Measurements from ENCODE around the gene SLC35D1. TPM values are rescaled to one million over a fixed set of nuclear protein-coding genes. Genes with fewer than 3 reads are reported as not detected.

SLC35D1 gene
- total and polyA plus RNA-seq, 2 donors (not counting 1 experiment from before 2014, with no cell fraction given) = 19.3 to 20.3 TPM

DNA sequence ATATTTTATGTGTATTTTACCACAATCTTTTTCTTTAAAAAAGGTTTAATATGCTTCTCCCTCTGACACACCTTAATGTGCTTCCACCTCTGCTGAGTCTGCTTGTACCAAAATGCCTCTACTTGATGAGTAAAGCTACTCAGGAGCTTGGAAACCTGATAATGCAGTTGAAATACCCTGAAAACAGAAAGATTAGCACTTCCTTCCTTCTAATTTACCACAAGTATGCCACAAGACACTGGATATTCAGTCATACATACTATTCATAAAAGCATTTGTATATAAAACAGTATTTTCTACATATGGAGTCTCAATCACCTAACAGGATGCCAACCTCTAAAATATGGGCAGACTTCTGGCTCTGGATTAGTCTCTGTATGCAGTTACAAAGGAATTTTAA is 55.0 kb downstream of the SLC35D1 start:
- H3K36me3 ChIP-seq (ENCODE audit: control insufficient read depth, insufficient read depth, low read length) = no peaks in the 10 kb centered on the region
- H3K4me1 ChIP-seq (ENCODE audit: control insufficient read depth, extremely low read depth, insufficient read depth, low read length) = no peaks in the 10 kb centered on the region
- H3K79me2 ChIP-seq (ENCODE audit: control insufficient read depth, insufficient read depth, low read length) = no peaks in the 10 kb centered on the region
- no peaks in the 10 kb centered on the region for H3K9me3 ChIP-seq (ENCODE audit: control insufficient read depth, insufficient read depth, low read depth, low read length)
- H2AFZ ChIP-seq (ENCODE audit: low read length) = no peak overlapping the region
- no peak overlapping the region for H3K27ac ChIP-seq (ENCODE audit: insufficient read depth, low read length)
- no peaks in the 10 kb centered on the region for H4K20me1 ChIP-seq (ENCODE audit: control insufficient read depth, extremely low read depth, insufficient read depth, low read length)
- TF ChIP-seq EZH2 (IDR thresholded peaks at IDR 0.05; ENCODE audit: low read length, missing control alignments) = no peak
- TF ChIP-seq, protein P1, sequence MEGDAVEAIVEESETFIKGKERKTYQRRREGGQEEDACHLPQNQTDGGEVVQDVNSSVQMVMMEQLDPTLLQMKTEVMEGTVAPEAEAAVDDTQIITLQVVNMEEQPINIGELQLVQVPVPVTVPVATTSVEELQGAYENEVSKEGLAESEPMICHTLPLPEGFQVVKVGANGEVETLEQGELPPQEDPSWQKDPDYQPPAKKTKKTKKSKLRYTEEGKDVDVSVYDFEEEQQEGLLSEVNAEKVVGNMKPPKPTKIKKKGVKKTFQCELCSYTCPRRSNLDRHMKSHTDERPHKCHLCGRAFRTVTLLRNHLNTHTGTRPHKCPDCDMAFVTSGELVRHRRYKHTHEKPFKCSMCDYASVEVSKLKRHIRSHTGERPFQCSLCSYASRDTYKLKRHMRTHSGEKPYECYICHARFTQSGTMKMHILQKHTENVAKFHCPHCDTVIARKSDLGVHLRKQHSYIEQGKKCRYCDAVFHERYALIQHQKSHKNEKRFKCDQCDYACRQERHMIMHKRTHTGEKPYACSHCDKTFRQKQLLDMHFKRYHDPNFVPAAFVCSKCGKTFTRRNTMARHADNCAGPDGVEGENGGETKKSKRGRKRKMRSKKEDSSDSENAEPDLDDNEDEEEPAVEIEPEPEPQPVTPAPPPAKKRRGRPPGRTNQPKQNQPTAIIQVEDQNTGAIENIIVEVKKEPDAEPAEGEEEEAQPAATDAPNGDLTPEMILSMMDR (conservative IDR thresholded peaks at IDR 0.05 in 1 of 2, IDR thresholded peaks at IDR 0.05 in 1 of 2; ENCODE audit: low read depth in 1 of 2, low read length in 2 of 2) = no peak
- no peak overlapping the region for H3K9ac ChIP-seq (ENCODE audit: insufficient read depth, low read length)
- H3K27me3 ChIP-seq (ENCODE audit: control insufficient read depth, insufficient read depth, low read length) = no peaks in the 10 kb centered on the region
- no peak overlapping the region for H3K4me3 ChIP-seq (replicated peaks in 1 of 4; ENCODE audit: control extremely low read depth in 1 of 4, insufficient read depth in 1 of 4, low read depth in 3 of 4, low read length in 4 of 4)
- DNase-seq (ENCODE audit: low read depth in 2 of 2) = peak in 1 of 2 donors; percentile 51
- no peak overlapping the region for H3K4me2 ChIP-seq (ENCODE audit: extremely low read depth, insufficient read depth, low read length)

DNA sequence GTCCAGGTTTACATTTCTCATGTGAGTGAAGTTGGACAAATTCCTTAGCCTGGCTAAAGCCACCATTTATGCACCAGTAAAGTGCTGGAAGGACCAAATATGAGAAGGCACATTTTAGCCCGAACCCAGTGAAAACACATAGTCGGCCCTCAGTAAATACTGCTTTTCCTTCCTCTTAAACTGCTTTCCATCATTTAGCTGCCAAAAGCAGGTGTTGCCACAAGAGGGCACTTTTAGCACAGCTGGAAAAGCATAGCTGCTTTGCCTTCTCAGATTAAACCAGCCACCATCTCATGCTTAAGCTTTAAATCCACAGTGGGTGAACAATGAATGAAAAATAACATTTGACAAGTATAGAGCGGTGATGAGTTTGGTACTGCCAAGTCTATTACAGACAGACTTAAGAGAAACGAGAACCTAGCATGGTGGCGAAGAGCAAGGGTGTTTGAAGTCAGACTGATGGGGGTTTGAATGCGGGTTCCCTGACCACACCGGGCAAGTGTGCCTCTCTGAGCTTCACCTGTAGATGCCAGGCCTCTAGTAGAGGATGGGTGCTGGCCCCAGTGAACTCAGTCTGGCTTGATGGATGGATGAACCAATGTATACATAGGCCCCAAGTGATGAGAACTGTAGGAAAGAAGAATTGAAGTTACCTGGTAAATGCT is 57.8 kb downstream of the SLC35D1 start:
- Histone ChIP-seq H3K9me3 (ENCODE audit: control insufficient read depth, insufficient read depth, low read depth, low read length) (no peaks in the 10 kb centered on the region), H3K79me2 (ENCODE audit: control insufficient read depth, insufficient read depth, low read length) (no peaks in the 10 kb centered on the region), H3K9ac (ENCODE audit: insufficient read depth, low read length) (no peak overlapping the region), H4K20me1 (ENCODE audit: control insufficient read depth, extremely low read depth, insufficient read depth, low read length) (no peaks in the 10 kb centered on the region), H3K4me3 (replicated peaks in 1 of 4; ENCODE audit: control extremely low read depth in 1 of 4, insufficient read depth in 1 of 4, low read depth in 3 of 4, low read length in 4 of 4) (no peak overlapping the region), H3K27me3 (ENCODE audit: control insufficient read depth, insufficient read depth, low read length) (no peaks in the 10 kb centered on the region), H3K4me1 (ENCODE audit: control insufficient read depth, extremely low read depth, insufficient read depth, low read length) (no peaks in the 10 kb centered on the region), H3K27ac (ENCODE audit: insufficient read depth, low read length) (no peak overlapping the region), H3K36me3 (ENCODE audit: control insufficient read depth, insufficient read depth, low read length) (no peaks in the 10 kb centered on the region), H3K4me2 (ENCODE audit: extremely low read depth, insufficient read depth, low read length) (no peak overlapping the region), H2AFZ (ENCODE audit: low read length) (no peak overlapping the region)
- no peak for TF ChIP-seq EZH2 (IDR thresholded peaks at IDR 0.05; ENCODE audit: low read length, missing control alignments)
- TF ChIP-seq, protein P1 (conservative IDR thresholded peaks at IDR 0.05 in 1 of 2, IDR thresholded peaks at IDR 0.05 in 1 of 2; ENCODE audit: low read depth in 1 of 2, low read length in 2 of 2) = peak; percentile 88 to 93
- peak; percentile 62 to 83 for DNase-seq (ENCODE audit: low read depth in 2 of 2)

DNA sequence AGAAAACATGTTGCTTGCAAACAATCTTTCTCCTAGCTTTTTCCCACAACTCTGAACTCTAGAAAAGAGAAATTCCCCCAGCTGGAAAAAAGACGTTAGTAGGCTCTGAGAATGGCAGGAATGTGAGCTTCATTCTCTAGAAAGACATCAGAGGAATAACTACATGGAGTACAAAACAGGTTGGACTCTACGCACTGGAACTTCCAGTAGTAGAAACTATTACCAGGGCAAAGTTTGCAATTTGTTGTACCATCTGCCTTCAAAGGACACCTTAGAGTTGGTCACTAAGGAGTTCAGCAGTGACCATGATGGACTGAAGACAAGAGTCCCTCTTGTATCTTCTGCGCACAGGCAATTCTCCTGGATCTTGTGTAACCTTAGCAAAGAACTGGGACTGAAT is 60.9 kb downstream of the SLC35D1 start:
- H3K9me3 ChIP-seq (ENCODE audit: control insufficient read depth, insufficient read depth, low read depth, low read length) = no peaks in the 10 kb centered on the region
- no peak overlapping the region for H3K27ac ChIP-seq (ENCODE audit: insufficient read depth, low read length)
- no peaks in the 10 kb centered on the region for H3K4me1 ChIP-seq (ENCODE audit: control insufficient read depth, extremely low read depth, insufficient read depth, low read length)
- H3K9ac ChIP-seq (ENCODE audit: insufficient read depth, low read length) = no peak overlapping the region
- H3K79me2 ChIP-seq (ENCODE audit: control insufficient read depth, insufficient read depth, low read length) = no peaks in the 10 kb centered on the region
- H3K4me2 ChIP-seq (ENCODE audit: extremely low read depth, insufficient read depth, low read length) = no peak overlapping the region
- no peak overlapping the region for H2AFZ ChIP-seq (ENCODE audit: low read length)
- no peak overlapping the region for H3K4me3 ChIP-seq (replicated peaks in 1 of 4; ENCODE audit: control extremely low read depth in 1 of 4, insufficient read depth in 1 of 4, low read depth in 3 of 4, low read length in 4 of 4)
- no peaks in the 10 kb centered on the region for H3K27me3 ChIP-seq (ENCODE audit: control insufficient read depth, insufficient read depth, low read length)
- no peak for TF ChIP-seq EZH2 (IDR thresholded peaks at IDR 0.05; ENCODE audit: low read length, missing control alignments)
- TF ChIP-seq, protein P1 (conservative IDR thresholded peaks at IDR 0.05 in 1 of 2, IDR thresholded peaks at IDR 0.05 in 1 of 2; ENCODE audit: low read depth in 1 of 2, low read length in 2 of 2) = no peak
- no peaks in the 10 kb centered on the region for H3K36me3 ChIP-seq (ENCODE audit: control insufficient read depth, insufficient read depth, low read length)
- DNase-seq (ENCODE audit: low read depth in 2 of 2) = no peak
- H4K20me1 ChIP-seq (ENCODE audit: control insufficient read depth, extremely low read depth, insufficient read depth, low read length) = no peaks in the 10 kb centered on the region
